Neural progenitor cell (in vitro differentiated cells): ENCODE measurements around the gene FAM110D.

ENCODE experiments used
- EZH2 ChIP-seq: fragments of 200-600 bp; sonication (generic); IDR thresholded peaks from 2 replicates; pipeline ENCODE4 v1.6.1; 2017; ENCODE audit warnings: antibody characterized with exemption, mild to moderate bottlenecking, moderate library complexity
- EZH2phosphoT487 ChIP-seq: fragments of 200-600 bp; sonication (generic); IDR thresholded peaks from 2 replicates; pipeline ENCODE4 v1.6.1; 2017; ENCODE audit warnings: antibody characterized with exemption
- TF ChIP-seq, protein P1 (sequence below): fragments of 200-600 bp; sonication (generic); IDR thresholded peaks from 2 replicates; pipeline ENCODE4 v1.5.1; 2017; ENCODE audit warnings: antibody characterized with exemption, mild to moderate bottlenecking

DNA sequence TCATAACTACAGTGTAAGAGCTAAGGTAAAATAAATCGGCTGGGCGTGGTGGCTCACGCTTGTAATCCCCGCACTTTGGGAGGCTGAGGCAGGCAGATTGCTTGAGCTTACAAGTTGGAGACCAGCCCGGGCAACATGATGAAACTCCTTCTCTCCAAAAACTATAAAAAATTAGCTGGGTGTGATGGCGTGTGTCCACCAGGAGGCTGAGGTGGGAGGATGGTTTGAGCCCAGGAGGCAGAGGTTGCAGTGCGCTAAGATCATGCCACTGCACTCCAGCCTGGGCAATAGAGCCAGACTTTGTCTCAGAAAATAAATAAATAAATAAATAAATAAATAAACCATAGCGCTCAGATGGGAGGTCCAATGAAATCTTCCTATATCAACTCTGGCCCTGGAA lies 16.7 kb upstream of the FAM110D start:
- TF ChIP-seq, protein P1, sequence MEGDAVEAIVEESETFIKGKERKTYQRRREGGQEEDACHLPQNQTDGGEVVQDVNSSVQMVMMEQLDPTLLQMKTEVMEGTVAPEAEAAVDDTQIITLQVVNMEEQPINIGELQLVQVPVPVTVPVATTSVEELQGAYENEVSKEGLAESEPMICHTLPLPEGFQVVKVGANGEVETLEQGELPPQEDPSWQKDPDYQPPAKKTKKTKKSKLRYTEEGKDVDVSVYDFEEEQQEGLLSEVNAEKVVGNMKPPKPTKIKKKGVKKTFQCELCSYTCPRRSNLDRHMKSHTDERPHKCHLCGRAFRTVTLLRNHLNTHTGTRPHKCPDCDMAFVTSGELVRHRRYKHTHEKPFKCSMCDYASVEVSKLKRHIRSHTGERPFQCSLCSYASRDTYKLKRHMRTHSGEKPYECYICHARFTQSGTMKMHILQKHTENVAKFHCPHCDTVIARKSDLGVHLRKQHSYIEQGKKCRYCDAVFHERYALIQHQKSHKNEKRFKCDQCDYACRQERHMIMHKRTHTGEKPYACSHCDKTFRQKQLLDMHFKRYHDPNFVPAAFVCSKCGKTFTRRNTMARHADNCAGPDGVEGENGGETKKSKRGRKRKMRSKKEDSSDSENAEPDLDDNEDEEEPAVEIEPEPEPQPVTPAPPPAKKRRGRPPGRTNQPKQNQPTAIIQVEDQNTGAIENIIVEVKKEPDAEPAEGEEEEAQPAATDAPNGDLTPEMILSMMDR = no peak
- no peak for TF ChIP-seq EZH2
- TF ChIP-seq EZH2phosphoT487 = no peak
